SK-N-SH treated with all-trans-retinoic acid at 6 μM for 48 hours (cell line): ENCODE results near the gene COG6.

Experiments used
- ATAC-seq: fragments of 200-7000 bp; cut with Tn5 transposase; 3 replicates; pipeline ENCODE4 v1.9.1; 2020; ENCODE audit warnings: mild to moderate bottlenecking, moderate library complexity
- ARNTL ChIP-seq: fragments of 450-650 bp; formaldehyde crosslinking; IDR thresholded peaks from 2 replicates; pipeline ENCODE4 v1.5.0; 2020; ENCODE audit warnings: low read depth, mild to moderate bottlenecking, moderate library complexity, borderline replicate concordance
- CSRNP3 ChIP-seq: fragments of 250-450 bp; sonication (Bioruptor Pico); IDR thresholded peaks from 2 replicates; pipeline ENCODE4 v1.5.1; 2021; ENCODE audit warnings: mild to moderate bottlenecking, moderate library complexity
- ESRRG ChIP-seq: fragments of 250-450 bp; sonication (Bioruptor Pico); IDR thresholded peaks from 2 replicates; pipeline ENCODE4 v1.6.1; 2021; ENCODE audit warnings: mild to moderate bottlenecking
- ISL1 ChIP-seq: fragments of 250-450 bp; sonication (Bioruptor Pico); IDR thresholded peaks from 2 replicates; pipeline ENCODE4 v2.1.2; 2022; ENCODE audit warnings: mild to moderate bottlenecking, moderate library complexity
- OSR1 ChIP-seq: fragments of 250-450 bp; sonication (Bioruptor Pico); IDR thresholded peaks from 2 replicates; pipeline ENCODE4 v1.8.0; 2022; ENCODE audit warnings: moderate library complexity, mild to moderate bottlenecking, inconsistent platforms
- PPARA ChIP-seq: fragments of 250-450 bp; sonication (Bioruptor Pico); IDR thresholded peaks from 2 replicates; pipeline ENCODE4 v1.5.0; 2020; ENCODE audit warnings: mild to moderate bottlenecking, borderline replicate concordance
- TSHZ2 ChIP-seq: fragments of 250-450 bp; sonication (Bioruptor Pico); IDR thresholded peaks from 2 replicates; pipeline ENCODE4 v1.5.0; 2020; ENCODE audit warnings: mild to moderate bottlenecking, moderate library complexity
- ZC3H10 ChIP-seq: fragments of 250-450 bp; sonication (Bioruptor Pico); IDR thresholded peaks from 2 replicates; pipeline ENCODE4 v1.5.1; 2021; ENCODE audit warnings: mild to moderate bottlenecking, moderate library complexity
- ZFP3 ChIP-seq: fragments of 250-450 bp; sonication (Bioruptor Pico); IDR thresholded peaks from 2 replicates; pipeline ENCODE4 v1.5.0; 2020; ENCODE audit warnings: mild to moderate bottlenecking, moderate library complexity
- ZFP30 ChIP-seq: fragments of 450-650 bp; formaldehyde crosslinking; IDR thresholded peaks from 2 replicates; pipeline ENCODE4 v1.5.0; 2022; ENCODE audit warnings: mild to moderate bottlenecking, moderate library complexity
- ZNF565 ChIP-seq: fragments of 450-650 bp; formaldehyde crosslinking; conservative IDR thresholded peaks from 2 replicates; pipeline ENCODE4 v1.5.0; 2020; ENCODE audit warnings: low read depth, mild to moderate bottlenecking, moderate library complexity
- ZNF70 ChIP-seq: fragments of 450-650 bp; formaldehyde crosslinking; IDR thresholded peaks from 2 replicates; pipeline ENCODE4 v1.5.0; 2020; ENCODE audit warnings: mild to moderate bottlenecking, moderate library complexity
- TF ChIP-seq, protein P1 (sequence below): fragments of 250-450 bp; sonication (Bioruptor Pico); IDR thresholded peaks from 2 replicates; pipeline ENCODE4 v1.5.1; 2020; ENCODE audit warnings: low read depth, mild to moderate bottlenecking, moderate library complexity
- TF ChIP-seq, protein P2 (sequence below): fragments of 250-450 bp; sonication (Bioruptor Pico); IDR thresholded peaks from 2 replicates; pipeline ENCODE4 v1.8.0; 2020; ENCODE audit warnings: mild to moderate bottlenecking, moderate library complexity, borderline replicate concordance

Gene COG6

DNA sequence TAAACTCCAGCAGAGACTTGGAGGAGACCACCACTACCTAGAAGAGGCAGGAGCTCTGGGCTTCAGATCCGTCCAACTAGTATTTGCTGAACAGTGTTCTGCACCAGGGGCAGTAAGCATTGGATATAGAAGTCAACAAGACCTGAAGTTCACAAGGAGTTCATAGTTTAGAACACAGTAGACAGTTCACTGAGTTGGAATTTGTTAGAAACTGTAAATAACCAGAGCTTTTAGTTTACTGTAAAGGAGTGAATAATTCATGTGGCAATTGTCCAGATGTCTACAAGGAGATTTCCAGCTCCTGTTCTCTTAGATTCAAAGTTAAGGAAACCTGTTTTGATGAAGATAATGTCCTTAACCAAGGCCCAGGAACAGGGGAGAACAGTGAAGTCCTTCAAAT is 128.9 kb downstream of the COG6 start:
- ATAC-seq: no peak
- TF ChIP-seq, protein P1, sequence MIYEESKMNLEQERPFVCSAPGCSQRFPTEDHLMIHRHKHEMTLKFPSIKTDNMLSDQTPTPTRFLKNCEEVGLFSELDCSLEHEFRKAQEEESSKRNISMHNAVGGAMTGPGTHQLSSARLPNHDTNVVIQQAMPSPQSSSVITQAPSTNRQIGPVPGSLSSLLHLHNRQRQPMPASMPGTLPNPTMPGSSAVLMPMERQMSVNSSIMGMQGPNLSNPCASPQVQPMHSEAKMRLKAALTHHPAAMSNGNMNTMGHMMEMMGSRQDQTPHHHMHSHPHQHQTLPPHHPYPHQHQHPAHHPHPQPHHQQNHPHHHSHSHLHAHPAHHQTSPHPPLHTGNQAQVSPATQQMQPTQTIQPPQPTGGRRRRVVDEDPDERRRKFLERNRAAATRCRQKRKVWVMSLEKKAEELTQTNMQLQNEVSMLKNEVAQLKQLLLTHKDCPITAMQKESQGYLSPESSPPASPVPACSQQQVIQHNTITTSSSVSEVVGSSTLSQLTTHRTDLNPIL (CRISPR knock-in tag): no peak
- TF ChIP-seq, protein P2, sequence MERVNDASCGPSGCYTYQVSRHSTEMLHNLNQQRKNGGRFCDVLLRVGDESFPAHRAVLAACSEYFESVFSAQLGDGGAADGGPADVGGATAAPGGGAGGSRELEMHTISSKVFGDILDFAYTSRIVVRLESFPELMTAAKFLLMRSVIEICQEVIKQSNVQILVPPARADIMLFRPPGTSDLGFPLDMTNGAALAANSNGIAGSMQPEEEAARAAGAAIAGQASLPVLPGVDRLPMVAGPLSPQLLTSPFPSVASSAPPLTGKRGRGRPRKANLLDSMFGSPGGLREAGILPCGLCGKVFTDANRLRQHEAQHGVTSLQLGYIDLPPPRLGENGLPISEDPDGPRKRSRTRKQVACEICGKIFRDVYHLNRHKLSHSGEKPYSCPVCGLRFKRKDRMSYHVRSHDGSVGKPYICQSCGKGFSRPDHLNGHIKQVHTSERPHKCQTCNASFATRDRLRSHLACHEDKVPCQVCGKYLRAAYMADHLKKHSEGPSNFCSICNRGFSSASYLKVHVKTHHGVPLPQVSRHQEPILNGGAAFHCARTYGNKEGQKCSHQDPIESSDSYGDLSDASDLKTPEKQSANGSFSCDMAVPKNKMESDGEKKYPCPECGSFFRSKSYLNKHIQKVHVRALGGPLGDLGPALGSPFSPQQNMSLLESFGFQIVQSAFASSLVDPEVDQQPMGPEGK: no peak
- no peak for TF ChIP-seq ESRRG (CRISPR knock-in tag)
- TF ChIP-seq PPARA: no peak
- TF ChIP-seq ZFP30 (CRISPR knock-in tag): no peak
- TF ChIP-seq ARNTL (CRISPR knock-in tag): no peak
- TF ChIP-seq ZNF565 (CRISPR knock-in tag): no peak
- TF ChIP-seq ZNF70 (CRISPR knock-in tag): no peak
- no peak for TF ChIP-seq ZFP3 (CRISPR knock-in tag)

GRCh38 chr13:39786091-39786490 is 130.6 kb downstream of the COG6 start:
- no peak; the same call in 2 of the 3 replicates for ATAC-seq
- TF ChIP-seq ZFP30 (CRISPR knock-in tag): no peak
- no peak for TF ChIP-seq TSHZ2 (CRISPR knock-in tag)
- TF ChIP-seq, protein P1 (CRISPR knock-in tag): no peak

DNA sequence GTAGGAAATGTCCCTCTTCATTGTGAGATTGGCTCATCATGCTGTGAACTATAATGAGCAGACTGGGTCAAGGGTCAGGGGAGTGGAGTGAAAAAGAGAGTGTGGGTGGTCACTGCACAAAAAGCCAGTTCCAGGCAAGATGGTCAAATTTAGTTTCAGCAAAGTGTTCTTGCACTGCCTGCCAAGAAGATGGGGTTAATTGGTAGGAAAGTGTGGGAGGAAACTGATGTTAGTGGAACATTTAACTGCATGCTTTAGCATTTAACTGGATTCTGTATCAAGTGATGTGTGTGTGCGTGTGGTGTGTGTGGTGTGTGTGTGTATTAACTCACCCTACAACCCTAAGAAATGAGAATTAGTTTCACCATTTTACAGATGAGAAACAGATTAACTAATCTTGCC is 131.6 kb downstream of the COG6 start:
- ATAC-seq: peak; percentile 32; the same call in 2 of the 3 replicates
- TF ChIP-seq ZNF565 (CRISPR knock-in tag) (no peak), OSR1 (CRISPR knock-in tag) (no peak), CSRNP3 (CRISPR knock-in tag) (no peak), ZC3H10 (CRISPR knock-in tag) (no peak), ISL1 (CRISPR knock-in tag) (no peak), ESRRG (CRISPR knock-in tag) (no peak)
- TF ChIP-seq, protein P2: no peak

GRCh38 chr13:39788102-39788501 is 132.6 kb downstream of the COG6 start:
- TF ChIP-seq, protein P1 (CRISPR knock-in tag): no peak
- TF ChIP-seq, all 23 proteins: peak for 0

More at GRCh38 chr13:39788102-39788501, 132.6 kb downstream of the COG6 start:
- no peak for ATAC-seq
